HepG2 (cell line): Measurements from ENCODE around the gene MAP4K3. TPM values are rescaled to one million over a fixed set of nuclear protein-coding genes. Genes with fewer than 3 reads are reported as not detected.

ENCODE experiments used
- ARID2 ChIP-seq: sonication (generic); formaldehyde crosslinking; IDR thresholded peaks from 2 replicates; pipeline ENCODE4 v1.8.1; 2022; ENCODE audit warnings: mild to moderate bottlenecking, missing genetic modification reagents, borderline replicate concordance
- ATRX ChIP-seq: sonication (generic); formaldehyde crosslinking; IDR thresholded peaks from 2 replicates; pipeline ENCODE4 v1.4.0; 2020; ENCODE audit warnings: missing genetic modification reagents, borderline replicate concordance
- CSRNP1 ChIP-seq: sonication (generic); formaldehyde crosslinking; IDR thresholded peaks from 2 replicates; pipeline ENCODE4 v1.8.1; 2023; ENCODE audit warnings: mild to moderate bottlenecking, missing genetic modification reagents
- HIVEP1 ChIP-seq: sonication (generic); formaldehyde crosslinking; IDR thresholded peaks from 2 replicates; pipeline ENCODE4 v1.4.0; 2020; ENCODE audit warnings: mild to moderate bottlenecking, missing genetic modification reagents
- JUNB ChIP-seq: sonication (generic); formaldehyde crosslinking; IDR thresholded peaks from 2 replicates; pipeline ENCODE4 v1.8.0; 2022; ENCODE audit warnings: missing genetic modification reagents, mild to moderate bottlenecking, borderline replicate concordance
- NRL ChIP-seq: sonication (generic); formaldehyde crosslinking; IDR thresholded peaks from 2 replicates; pipeline ENCODE4 v1.5.0; 2020; ENCODE audit warnings: missing genetic modification reagents, mild to moderate bottlenecking, moderate library complexity, borderline replicate concordance
- PAF1 ChIP-seq: IDR thresholded peaks from 2 replicates; pipeline ENCODE4 v1.6.1; 2016; ENCODE audit warnings: missing genetic modification reagents, missing compliant biosample characterization
- PBX3 ChIP-seq: sonication (generic); formaldehyde crosslinking; IDR thresholded peaks from 2 replicates; pipeline ENCODE4 v1.8.1; 2023; ENCODE audit warnings: missing genetic modification reagents, inconsistent platforms, borderline replicate concordance
- POLR2AphosphoS2 ChIP-seq: IDR thresholded peaks from 2 replicates; pipeline ENCODE4 v1.6.1; 2011; ENCODE audit warnings: low read depth, low read length, improper control_type of control experiment
- SAP130 ChIP-seq: IDR thresholded peaks from 2 replicates; pipeline ENCODE4 v1.6.1; 2016; ENCODE audit warnings: low read depth
- THRA ChIP-seq: sonication (generic); formaldehyde crosslinking; IDR thresholded peaks from 2 replicates; pipeline ENCODE4 v1.4.0; 2020; ENCODE audit warnings: missing genetic modification reagents, borderline replicate concordance
- ZBTB25 ChIP-seq: IDR thresholded peaks from 2 replicates; pipeline ENCODE4 v1.6.1; 2018; ENCODE audit warnings: missing genetic modification reagents
- ZBTB3 ChIP-seq: sonication (generic); formaldehyde crosslinking; IDR thresholded peaks from 2 replicates; pipeline ENCODE4 v1.4.0; 2020; ENCODE audit warnings: low read depth, mild to moderate bottlenecking, moderate library complexity, missing genetic modification reagents, borderline replicate concordance
- ZIK1 ChIP-seq: sonication (generic); formaldehyde crosslinking; IDR thresholded peaks from 2 replicates; pipeline ENCODE4 v1.5.0; 2020; ENCODE audit warnings: mild to moderate bottlenecking, low read depth, missing genetic modification reagents, borderline replicate concordance
- ZKSCAN1 ChIP-seq: fragments of 150-350 bp; IDR thresholded peaks from 2 replicates; pipeline ENCODE4 v1.6.1; 2014; ENCODE audit warnings: low read length
- ZNF138 ChIP-seq: sonication (generic); formaldehyde crosslinking; IDR thresholded peaks from 2 replicates; pipeline ENCODE4 v1.5.0; 2020; ENCODE audit warnings: mild to moderate bottlenecking, low read depth, missing genetic modification reagents
- ZNF33A ChIP-seq: sonication (generic); formaldehyde crosslinking; IDR thresholded peaks from 2 replicates; pipeline ENCODE4 v1.5.1; 2020; ENCODE audit warnings: missing genetic modification reagents, mild to moderate bottlenecking, moderate library complexity, borderline replicate concordance
- ZNF558 ChIP-seq: sonication (generic); formaldehyde crosslinking; IDR thresholded peaks from 2 replicates; pipeline ENCODE4 v1.9.0; 2022; ENCODE audit warnings: mild to moderate bottlenecking, missing genetic modification reagents, borderline replicate concordance
- ZNF703 ChIP-seq: sonication (generic); formaldehyde crosslinking; IDR thresholded peaks from 2 replicates; pipeline ENCODE4 v1.5.1; 2020; ENCODE audit warnings: missing genetic modification reagents, mild to moderate bottlenecking, moderate library complexity, borderline replicate concordance
- polyA plus RNA-seq, 8 experiments: library from polyadenylated mRNA; depleted of rRNA in 3 of 8; stranded (reverse) in 7 of 8; unstranded in 1 of 8; fragments of >200 nt; fragmentation: Illumina TruSeq in 4 of 8; extraction: Trizol in 4 of 8; gene quantifications; 2 replicates each; pipeline versions ENCODE4 v1.2.1 to v1.2.3, GENCODE V29; 2011 to 2016; ENCODE audit warnings: low read depth in 4 of 8, missing spikeins in 1 of 8, mixed read lengths in 1 of 8; ENCODE audit not compliant: insufficient read depth in 1 of 8
- total RNA-seq, 5 experiments: library from RNA; depleted of rRNA; stranded (reverse); fragments of >200 nt; fragmentation: Illumina TruSeq; extraction: Trizol; gene quantifications; 2 replicates each; pipeline ENCODE4 v1.2.3, GENCODE V29; 2016; ENCODE audit warnings: low read depth in 1 of 5
- TF ChIP-seq, protein P1 (sequence below), 2 experiments: sonication (generic) in 1 of 2; formaldehyde crosslinking in 1 of 2; IDR thresholded peaks; 2 replicates each; pipeline versions ENCODE4 v1.5.1 to v1.6.1; 2011 to 2020; ENCODE audit warnings: borderline replicate concordance in 1 of 2, low read depth in 1 of 2, low read length in 1 of 2, mild to moderate bottlenecking in 1 of 2, missing genetic modification reagents in 1 of 2, moderate library complexity in 1 of 2
- TF ChIP-seq, protein P2 (sequence below): sonication (generic); formaldehyde crosslinking; IDR thresholded peaks from 2 replicates; pipeline ENCODE4 v1.8.0; 2023; ENCODE audit warnings: mild to moderate bottlenecking, missing genetic modification reagents

Gene MAP4K3
- total and polyA plus RNA-seq, 2 of the 13 experiments (the other 11 are each of a cell fraction or from before 2014, with no cell fraction given): 45.9 to 53.2 TPM

GRCh38 chr2:39435234-39435633, 1.9 kb downstream of the MAP4K3 start (continued):
- TF ChIP-seq PBX3 (CRISPR knock-in tag): no peak
- no peak for TF ChIP-seq ZNF558 (CRISPR knock-in tag)
- TF ChIP-seq ZNF138 (CRISPR knock-in tag): no peak
- TF ChIP-seq THRA (CRISPR knock-in tag): 0 out of 2 replicates have a peak, but pooled peaks have one; percentile 8
- no peak for TF ChIP-seq JUNB (CRISPR knock-in tag)
- TF ChIP-seq PAF1: no peak
- TF ChIP-seq, protein P1, sequence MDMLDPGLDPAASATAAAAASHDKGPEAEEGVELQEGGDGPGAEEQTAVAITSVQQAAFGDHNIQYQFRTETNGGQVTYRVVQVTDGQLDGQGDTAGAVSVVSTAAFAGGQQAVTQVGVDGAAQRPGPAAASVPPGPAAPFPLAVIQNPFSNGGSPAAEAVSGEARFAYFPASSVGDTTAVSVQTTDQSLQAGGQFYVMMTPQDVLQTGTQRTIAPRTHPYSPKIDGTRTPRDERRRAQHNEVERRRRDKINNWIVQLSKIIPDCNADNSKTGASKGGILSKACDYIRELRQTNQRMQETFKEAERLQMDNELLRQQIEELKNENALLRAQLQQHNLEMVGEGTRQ (IDR thresholded peaks at IDR 0.05; ENCODE audit: low read depth, low read length): no peak
- TF ChIP-seq, protein P1 (CRISPR knock-in tag; IDR thresholded peaks at IDR 0.05; ENCODE audit: borderline replicate concordance): no peak
- no peak for TF ChIP-seq ZBTB3 (CRISPR knock-in tag)
- TF ChIP-seq ZNF33A (CRISPR knock-in tag): no peak
- no peak for TF ChIP-seq ZNF703 (CRISPR knock-in tag)
- TF ChIP-seq ZIK1 (CRISPR knock-in tag): no peak
- TF ChIP-seq, protein P2, sequence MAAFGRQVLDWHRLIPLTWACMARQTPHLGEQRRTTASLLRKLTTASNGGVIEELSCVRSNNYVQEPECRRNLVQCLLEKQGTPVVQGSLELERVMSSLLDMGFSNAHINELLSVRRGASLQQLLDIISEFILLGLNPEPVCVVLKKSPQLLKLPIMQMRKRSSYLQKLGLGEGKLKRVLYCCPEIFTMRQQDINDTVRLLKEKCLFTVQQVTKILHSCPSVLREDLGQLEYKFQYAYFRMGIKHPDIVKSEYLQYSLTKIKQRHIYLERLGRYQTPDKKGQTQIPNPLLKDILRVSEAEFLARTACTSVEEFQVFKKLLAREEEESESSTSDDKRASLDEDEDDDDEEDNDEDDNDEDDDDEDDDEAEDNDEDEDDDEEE (CRISPR knock-in tag): no peak
- 0 out of 2 replicates have a peak, but pooled peaks have one; percentile 4 for TF ChIP-seq ZBTB25
- TF ChIP-seq ZKSCAN1: no peak
- 0 out of 2 replicates have a peak, but pooled peaks have one; percentile 46 for TF ChIP-seq ARID2
- TF ChIP-seq ATRX (CRISPR knock-in tag): no peak
- no peak for TF ChIP-seq HIVEP1 (CRISPR knock-in tag)
- TF ChIP-seq NRL (CRISPR knock-in tag): no peak
- no peak for TF ChIP-seq POLR2AphosphoS2
- TF ChIP-seq SAP130 (CRISPR knock-in tag): 0 out of 2 replicates have a peak, but pooled peaks have one; percentile 29
- no peak for TF ChIP-seq CSRNP1 (CRISPR knock-in tag)
